ENCODE measurements around the gene SLCO3A1. TPM values are rescaled to one million over a fixed set of nuclear protein-coding genes. Genes with fewer than 3 reads are reported as not detected.

Gene SLCO3A1
- total RNA-seq, 1 donor from 2014 or later: 7.7 TPM

DNA sequence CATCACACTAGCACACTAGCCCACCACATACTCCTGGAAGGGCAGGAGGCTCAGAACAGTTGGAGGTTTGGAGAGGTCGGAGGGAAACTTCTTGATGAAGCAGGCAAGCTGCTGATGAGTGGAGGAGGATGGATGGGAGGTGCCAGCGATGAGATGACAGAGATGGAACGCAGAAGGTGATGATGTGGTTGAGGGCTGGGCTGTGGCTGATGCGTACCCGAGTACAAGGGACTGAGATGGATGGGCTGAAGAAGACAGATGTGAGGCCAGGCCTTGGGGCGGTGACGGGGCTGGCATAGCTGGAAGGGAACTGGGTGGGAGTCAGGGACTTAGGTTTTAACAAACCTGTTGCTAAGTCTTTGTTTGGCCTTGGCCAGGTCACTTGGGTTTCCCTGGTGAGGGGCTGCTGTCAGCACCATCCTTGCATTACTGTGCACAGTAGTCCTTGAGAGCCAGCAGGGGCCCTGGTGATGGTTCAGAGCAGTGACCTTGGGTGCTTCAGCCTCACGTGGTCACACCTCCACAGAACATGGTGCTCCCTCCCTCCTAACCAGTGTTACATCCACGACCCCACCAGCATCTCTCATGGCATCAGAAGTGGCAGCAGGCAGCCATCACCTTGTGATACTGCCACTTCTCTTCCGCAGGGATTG, 164.5 kb downstream of the SLCO3A1 start:
- no peaks in the 10 kb centered on the region for H3K36me3 Mint-ChIP-seq (ENCODE audit: insufficient read depth)
- peaks cover 24% of the 10 kb centered on the region for H3K27me3 Mint-ChIP-seq
- TF ChIP-seq, protein P1, sequence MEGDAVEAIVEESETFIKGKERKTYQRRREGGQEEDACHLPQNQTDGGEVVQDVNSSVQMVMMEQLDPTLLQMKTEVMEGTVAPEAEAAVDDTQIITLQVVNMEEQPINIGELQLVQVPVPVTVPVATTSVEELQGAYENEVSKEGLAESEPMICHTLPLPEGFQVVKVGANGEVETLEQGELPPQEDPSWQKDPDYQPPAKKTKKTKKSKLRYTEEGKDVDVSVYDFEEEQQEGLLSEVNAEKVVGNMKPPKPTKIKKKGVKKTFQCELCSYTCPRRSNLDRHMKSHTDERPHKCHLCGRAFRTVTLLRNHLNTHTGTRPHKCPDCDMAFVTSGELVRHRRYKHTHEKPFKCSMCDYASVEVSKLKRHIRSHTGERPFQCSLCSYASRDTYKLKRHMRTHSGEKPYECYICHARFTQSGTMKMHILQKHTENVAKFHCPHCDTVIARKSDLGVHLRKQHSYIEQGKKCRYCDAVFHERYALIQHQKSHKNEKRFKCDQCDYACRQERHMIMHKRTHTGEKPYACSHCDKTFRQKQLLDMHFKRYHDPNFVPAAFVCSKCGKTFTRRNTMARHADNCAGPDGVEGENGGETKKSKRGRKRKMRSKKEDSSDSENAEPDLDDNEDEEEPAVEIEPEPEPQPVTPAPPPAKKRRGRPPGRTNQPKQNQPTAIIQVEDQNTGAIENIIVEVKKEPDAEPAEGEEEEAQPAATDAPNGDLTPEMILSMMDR (IDR thresholded peaks at IDR 0.05; ENCODE audit: unreplicated experiment): no peak
- no peak for DNase-seq (ENCODE audit: low spot score, unreplicated experiment)
- H3K4me1 Mint-ChIP-seq (ENCODE audit: low read depth): no peaks in the 10 kb centered on the region
- no peaks in the 10 kb centered on the region for H3K9me3 Mint-ChIP-seq (ENCODE audit: low read depth)
- H3K4me3 Mint-ChIP-seq (ENCODE audit: low read depth): no peak overlapping the region
- no peak overlapping the region for H3K27ac Mint-ChIP-seq

- TF ChIP-seq, protein P1 (IDR thresholded peaks at IDR 0.05; ENCODE audit: unreplicated experiment): no peak
- Mint-ChIP-seq H3K9me3 (ENCODE audit: low read depth) (no peaks in the 10 kb centered on the region), H3K27ac (no peak overlapping the region), H3K36me3 (ENCODE audit: insufficient read depth) (no peaks in the 10 kb centered on the region), H3K27me3 (peaks cover 24% of the 10 kb centered on the region), H3K4me1 (ENCODE audit: low read depth) (no peaks in the 10 kb centered on the region), H3K4me3 (ENCODE audit: low read depth) (no peak overlapping the region)
- no peak for DNase-seq (ENCODE audit: low spot score, unreplicated experiment)
Observed at GRCh38 chr15:92018535-92019239, 165.2 kb downstream of the SLCO3A1 start.

- H3K9me3 Mint-ChIP-seq (ENCODE audit: low read depth): no peaks in the 10 kb centered on the region
- H3K27me3 Mint-ChIP-seq: peaks cover 21% of the 10 kb centered on the region
- no peak overlapping the region for H3K27ac Mint-ChIP-seq
- H3K36me3 Mint-ChIP-seq (ENCODE audit: insufficient read depth): no peaks in the 10 kb centered on the region
- no peaks in the 10 kb centered on the region for H3K4me1 Mint-ChIP-seq (ENCODE audit: low read depth)
- no peak for DNase-seq (ENCODE audit: low spot score, unreplicated experiment)
- TF ChIP-seq, protein P1 (IDR thresholded peaks at IDR 0.05; ENCODE audit: unreplicated experiment): no peak
- no peak overlapping the region for H3K4me3 Mint-ChIP-seq (ENCODE audit: low read depth)
Observed at GRCh38 chr15:92019706-92020105, 166.2 kb downstream of the SLCO3A1 start.

DNA sequence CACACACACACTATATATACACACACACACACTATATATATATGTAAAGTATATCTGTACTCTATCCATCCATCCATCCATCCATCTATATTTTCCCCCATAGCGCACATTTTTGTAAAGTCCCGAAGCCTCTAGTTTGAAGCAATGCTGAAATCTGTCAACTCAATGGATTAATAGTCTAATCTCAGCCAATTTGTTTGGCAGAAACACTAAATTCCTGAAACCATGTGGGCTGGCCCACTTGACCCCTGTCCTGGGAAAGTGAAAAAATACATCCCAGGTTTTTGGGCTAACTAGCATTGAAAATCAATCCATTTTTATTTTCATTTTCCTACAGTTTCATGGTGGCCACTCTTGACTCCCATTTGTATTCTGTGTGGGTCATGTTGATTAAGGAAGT, 166.7 kb downstream of the SLCO3A1 start:
- no peak for DNase-seq (ENCODE audit: low spot score, unreplicated experiment)
- no peaks in the 10 kb centered on the region for H3K4me1 Mint-ChIP-seq (ENCODE audit: low read depth)
- no peak overlapping the region for H3K4me3 Mint-ChIP-seq (ENCODE audit: low read depth)
- TF ChIP-seq, protein P1 (IDR thresholded peaks at IDR 0.05; ENCODE audit: unreplicated experiment): no peak
- H3K27ac Mint-ChIP-seq: no peak overlapping the region
- H3K36me3 Mint-ChIP-seq (ENCODE audit: insufficient read depth): no peaks in the 10 kb centered on the region
- H3K27me3 Mint-ChIP-seq: peaks cover 18% of the 10 kb centered on the region
- H3K9me3 Mint-ChIP-seq (ENCODE audit: low read depth): no peaks in the 10 kb centered on the region

- no peaks in the 10 kb centered on the region for H3K9me3 Mint-ChIP-seq (ENCODE audit: low read depth)
Observed at GRCh38 chr15:92020804-92021203, 167.3 kb downstream of the SLCO3A1 start.

More at GRCh38 chr15:92020804-92021203, 167.3 kb downstream of the SLCO3A1 start:
- Mint-ChIP-seq H3K4me1 (ENCODE audit: low read depth) (no peaks in the 10 kb centered on the region), H3K4me3 (ENCODE audit: low read depth) (no peak overlapping the region), H3K36me3 (ENCODE audit: insufficient read depth) (no peaks in the 10 kb centered on the region), H3K27ac (no peak overlapping the region), H3K27me3 (peaks cover 18% of the 10 kb centered on the region)
- DNase-seq (ENCODE audit: low spot score, unreplicated experiment): no peak
- TF ChIP-seq, protein P1 (IDR thresholded peaks at IDR 0.05; ENCODE audit: unreplicated experiment): no peak

Data from progenitor cell of endocrine pancreas (in vitro differentiated cells).